Measurements from ENCODE around the gene SAFB. TPM values are rescaled to one million over a fixed set of nuclear protein-coding genes. Genes with fewer than 3 reads are reported as not detected.
A peak's percentile ranks its signal among the peaks of the same experiment; 100 is the strongest.
"Not testable (repeated sequence)": the region's sequence is repeated elsewhere in the genome, so short reads cannot be mapped to it uniquely, and the experiment has no call there.

SAFB gene
- total RNA-seq, 1 experiment from 2014 or later = 57.0 TPM

DNA sequence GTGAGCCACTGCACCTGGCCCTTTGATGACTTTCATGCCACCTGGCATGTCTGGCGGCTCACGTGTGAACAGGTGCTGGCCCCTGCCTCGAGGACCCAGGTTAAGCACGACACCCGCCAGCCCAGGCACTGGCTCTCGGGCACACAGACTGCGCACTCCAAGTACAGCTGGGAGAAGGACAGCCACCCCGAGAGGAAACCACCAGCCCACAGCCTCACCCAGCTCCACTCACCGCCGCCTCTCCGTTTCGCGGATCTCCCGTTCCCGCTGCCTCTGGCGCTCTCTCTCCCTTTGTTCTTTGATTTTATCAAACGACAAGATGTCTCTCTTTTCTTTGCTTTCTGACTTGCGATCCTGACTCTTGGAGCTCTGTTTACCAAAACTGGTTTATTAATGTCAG is 27.8 kb upstream of the SAFB start:
- no peak for DNase-seq (ENCODE audit: low read depth)

DNA sequence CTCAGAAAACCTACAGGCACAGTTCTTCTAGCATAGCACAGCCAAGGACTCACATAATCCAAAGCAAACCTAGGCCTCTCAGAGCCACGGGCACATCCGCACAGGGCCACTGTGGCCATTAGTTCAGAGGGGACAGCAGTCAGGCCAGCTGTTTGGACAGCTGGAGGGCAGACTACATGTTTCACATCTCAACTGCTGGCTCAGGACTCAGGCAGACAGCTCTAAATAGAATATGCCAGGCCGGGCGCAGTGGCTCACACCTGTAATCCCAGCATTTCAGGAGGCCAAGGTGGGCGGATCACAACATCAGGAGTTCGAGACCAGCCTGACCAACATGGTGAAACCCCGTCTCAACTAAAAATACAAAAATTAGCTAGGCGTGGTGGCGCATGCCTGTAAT is 27.1 kb upstream of the SAFB start:
- DNase-seq (ENCODE audit: low read depth) = no peak

DNA sequence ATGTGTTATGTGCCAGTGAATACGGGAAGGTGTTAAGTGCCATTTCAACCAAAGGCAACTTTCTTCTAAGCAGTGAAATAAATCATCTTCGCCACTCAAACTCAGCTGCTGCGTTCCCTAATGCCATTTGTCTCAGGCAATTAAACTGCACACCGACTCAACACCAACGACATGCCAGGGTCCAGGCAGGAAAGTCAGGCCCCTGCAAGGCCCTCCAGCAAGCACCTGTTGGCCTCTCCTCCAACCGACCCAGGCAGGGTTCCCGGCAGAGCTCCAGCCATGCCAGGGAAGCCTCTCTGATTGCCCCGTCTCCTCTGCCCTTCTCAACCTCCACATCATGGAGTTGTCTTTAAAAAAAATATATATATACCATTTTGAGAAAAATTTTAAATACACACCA is 22.1 kb upstream of the SAFB start:
- no peak for DNase-seq (ENCODE audit: low read depth)

DNA sequence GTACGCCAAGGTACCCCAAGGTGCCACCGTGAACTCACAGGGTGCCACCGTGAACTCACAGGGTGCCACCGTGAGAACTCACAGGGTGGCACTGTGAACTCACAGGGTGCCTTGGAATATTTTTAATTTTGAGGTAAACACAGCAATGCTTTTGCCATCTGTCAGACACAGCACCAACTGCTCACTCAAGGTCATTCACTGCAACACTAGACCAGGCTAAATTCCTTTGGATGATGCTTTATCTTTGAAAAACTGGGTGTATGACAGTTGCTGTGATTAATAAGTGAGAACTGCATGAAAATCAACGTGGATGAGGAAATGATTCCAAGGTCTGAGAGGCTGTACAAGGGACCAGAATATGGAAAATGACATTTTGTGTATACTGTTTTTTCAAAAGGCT is 19.3 kb upstream of the SAFB start:
- no peak for DNase-seq (ENCODE audit: low read depth)

DNA sequence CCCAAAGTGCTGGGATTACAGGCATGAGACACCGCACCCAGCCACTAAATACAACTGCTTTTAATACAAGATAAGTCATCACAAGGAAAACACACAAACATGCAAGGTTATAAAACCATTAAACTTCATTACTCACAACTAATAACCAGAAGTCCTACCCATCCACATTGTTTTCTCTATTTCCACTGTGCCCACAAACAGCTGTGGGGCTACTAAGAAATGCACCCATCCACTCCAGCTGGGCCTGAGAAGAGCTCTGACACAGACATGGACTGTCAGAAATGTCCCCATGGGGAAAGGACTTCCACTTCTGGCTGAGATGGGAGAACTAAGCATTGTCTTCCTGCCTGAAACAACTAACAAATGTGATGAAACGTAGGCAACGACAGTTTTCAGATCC is 17.5 kb upstream of the SAFB start:
- no peak for DNase-seq (ENCODE audit: low read depth)

DNA sequence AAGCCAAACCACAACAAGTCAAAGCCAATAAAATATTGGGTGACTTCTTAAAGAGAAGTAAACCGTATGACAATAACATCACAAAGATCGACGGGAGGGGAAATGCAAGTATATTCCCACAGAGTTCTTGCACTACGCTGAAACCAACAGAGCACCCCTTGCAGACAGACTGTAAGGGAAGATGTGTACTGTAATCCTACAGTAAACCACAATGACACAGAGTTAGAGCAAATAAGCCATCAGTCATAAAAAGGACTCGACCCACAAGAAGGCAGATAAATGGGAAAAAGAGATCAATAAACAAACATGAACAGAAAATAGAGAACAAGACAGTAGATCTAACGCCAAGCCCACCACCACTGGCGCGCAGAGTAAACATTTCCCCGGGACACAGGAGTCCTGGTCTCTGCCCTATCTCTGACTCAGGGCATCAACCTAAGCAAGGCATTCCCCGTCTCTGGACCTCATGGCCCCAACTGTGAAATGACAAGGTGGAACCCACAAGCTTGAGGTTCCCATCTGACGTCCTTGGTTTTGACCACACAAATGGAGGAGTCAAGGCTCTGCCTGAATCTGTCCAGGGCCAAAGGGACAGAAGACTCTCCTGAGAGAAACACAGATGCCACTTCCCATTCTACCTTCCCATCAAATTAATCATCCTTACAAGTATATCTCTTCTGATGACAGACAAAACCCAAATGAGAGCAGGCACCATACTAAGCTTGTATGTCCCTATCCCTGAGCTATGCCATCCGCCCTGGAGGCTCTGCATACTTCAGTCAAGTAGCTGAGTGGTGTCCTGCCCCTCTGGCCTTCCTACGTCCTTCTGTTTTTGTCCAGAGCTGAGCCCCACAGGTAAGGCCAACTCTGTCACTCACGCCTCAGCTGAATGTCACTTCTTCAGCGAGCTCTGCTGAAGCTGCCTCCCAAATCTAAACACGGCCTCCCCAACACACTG is 15.3 kb upstream of the SAFB start:
- DNase-seq (ENCODE audit: low read depth) = no peak

DNA sequence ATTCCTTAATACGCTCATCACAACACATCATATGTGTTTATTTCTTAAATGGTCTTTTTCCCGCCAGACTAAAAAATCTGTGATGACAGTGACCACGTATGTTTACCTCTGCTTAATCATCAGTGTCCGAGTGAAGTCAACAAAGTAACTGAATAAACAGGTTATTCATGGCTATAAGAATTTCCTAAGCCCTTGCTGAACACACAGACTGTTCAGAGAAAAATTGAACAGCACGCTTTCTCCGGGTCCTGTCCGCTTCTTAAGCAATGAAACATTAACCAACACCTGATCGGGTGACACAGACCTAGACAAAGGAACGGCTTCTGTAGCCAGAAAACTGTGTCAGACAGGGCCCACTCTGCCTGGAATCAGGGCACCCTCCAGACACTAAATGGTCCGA is 14.6 kb upstream of the SAFB start:
- DNase-seq (ENCODE audit: low read depth) = no peak

DNA sequence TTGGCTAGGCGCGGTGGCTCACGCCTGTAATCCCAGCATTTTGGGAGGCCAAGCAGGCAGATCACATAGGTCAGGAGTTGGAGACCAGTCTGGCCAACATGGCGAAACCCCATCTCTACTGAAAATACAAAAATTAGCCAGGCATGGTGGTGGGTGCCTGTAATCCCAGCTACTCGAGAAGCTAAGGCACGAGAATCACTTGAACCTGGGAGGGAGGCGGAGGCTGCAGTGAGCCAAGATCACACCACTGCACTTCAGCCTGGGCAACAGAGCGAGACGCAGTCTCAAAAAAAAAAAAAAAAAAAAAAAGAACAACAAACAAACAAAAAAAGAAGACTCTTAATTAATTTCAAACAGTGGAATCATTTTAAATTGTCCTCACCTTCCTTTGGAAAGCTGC is 14.1 kb upstream of the SAFB start:
- not testable (repeated sequence) for DNase-seq (ENCODE audit: low read depth)

DNA sequence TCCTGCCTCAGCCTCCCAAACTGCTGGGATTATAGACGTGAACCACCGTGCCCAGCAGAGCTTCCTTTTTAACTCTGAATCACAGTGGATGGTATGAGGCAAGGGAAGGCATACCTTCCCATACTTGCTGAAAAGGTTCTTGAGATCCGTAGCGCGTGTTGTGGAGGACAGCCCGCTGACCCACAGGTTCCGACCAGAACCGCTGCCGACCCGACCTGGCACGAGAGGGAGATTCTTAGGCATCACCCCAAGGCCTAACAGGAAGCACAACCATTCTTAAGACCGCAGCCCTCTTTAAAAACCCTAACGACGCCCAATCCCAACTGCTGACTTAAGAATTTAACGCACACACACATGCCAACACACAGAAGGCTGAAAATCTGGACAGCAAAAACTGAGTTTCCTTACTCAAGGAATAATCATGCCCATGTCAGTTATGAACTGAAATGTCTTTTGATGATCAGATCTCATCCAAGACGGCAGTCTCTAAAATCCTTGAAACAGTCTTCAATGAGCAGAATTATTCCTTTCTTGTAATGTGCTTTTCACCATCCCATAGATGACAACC is 12.9 kb upstream of the SAFB start:
- DNase-seq (ENCODE audit: low read depth) = no peak

DNA sequence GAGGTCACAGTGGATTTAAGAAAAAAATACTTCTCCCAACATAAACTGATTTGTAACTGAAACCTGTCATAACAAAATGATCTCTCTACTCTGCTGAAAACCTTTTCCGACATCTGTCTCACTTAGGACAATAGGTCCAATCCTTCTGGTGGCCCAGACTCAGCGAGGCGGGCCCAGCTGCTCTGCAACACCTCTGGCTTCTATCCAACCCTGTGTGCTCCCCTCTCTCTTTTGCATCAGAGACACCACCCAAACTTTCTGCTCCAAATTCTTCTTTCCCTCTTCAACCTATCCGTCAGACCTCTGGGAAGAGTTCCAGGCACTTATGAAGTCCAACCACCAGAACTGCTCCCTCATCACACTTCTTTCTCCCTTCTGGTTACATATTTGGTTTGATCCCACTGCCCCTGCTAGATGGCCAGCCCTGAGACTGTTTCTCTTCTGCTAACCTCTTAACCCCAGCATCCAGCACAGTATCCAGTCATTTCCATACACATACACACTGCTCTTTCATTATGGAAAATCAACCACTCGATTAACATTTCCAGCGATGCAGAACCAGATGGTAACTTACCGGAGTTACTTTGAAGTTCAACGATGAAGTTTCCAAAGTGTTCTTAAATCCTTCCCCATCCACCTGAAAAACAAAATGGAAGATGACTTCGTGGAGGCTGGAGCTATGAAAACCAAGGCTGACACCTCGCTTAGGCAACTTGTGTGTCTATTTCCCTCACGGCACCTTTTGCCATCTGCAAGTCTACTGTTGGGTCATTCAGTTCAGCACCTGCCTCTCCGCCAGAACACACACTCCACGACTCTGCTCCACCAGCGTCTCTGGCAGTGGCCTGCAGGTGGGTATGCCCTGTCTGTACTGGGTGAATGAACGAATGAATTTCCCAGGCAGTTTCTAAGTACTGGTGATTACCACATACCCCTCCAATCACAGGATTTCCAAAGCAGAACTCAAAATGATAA is 9.7 kb upstream of the SAFB start:
- DNase-seq (ENCODE audit: low read depth) = no peak

DNA sequence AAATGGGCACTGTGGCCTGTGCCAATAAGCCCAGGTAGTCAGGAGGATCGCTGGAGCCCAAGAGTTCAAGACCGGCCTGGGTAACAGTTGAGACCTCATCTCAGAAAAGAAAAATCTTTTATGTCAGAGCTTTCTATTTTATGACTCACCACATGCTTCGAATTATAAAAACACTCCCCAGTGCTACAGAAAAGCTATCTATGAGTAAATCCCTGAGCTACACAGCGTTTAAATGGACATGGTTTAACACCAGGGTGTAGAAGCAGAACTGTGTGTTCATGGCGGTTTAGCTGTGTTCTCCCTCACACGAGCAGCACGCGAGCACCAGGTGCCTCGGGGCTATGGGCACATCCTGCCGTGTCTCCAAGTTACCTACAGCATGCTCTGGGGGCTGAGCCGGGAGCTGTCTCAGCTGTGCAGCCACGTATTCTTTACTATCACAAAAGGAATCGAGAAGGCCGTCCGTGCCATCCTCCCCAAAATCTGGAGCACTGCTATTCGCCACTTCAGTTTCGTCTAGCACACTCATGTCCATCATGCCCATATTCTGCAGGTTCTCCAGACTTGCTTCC is 7.0 kb upstream of the SAFB start:
- no peak for DNase-seq (ENCODE audit: low read depth)

DNA sequence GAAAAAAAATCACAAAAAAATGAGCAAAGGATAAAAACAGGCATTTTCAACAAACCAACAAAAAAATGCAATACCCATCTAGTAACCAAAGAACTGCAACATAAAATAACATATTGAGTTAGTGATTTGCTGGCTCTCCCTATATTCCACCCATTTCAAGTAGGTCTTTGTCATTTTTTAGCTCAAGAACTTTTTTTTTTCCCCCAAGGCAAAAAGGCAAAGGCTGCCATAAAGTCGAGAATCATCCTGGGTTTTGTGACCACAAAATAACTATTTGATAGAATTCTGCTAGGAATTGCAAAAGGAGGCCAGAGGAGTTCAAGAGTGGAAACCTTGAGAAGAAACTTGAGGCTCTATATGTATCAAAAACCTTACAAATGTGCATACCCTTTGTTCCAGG is 5.8 kb upstream of the SAFB start:
- no peak for DNase-seq (ENCODE audit: low read depth)

DNA sequence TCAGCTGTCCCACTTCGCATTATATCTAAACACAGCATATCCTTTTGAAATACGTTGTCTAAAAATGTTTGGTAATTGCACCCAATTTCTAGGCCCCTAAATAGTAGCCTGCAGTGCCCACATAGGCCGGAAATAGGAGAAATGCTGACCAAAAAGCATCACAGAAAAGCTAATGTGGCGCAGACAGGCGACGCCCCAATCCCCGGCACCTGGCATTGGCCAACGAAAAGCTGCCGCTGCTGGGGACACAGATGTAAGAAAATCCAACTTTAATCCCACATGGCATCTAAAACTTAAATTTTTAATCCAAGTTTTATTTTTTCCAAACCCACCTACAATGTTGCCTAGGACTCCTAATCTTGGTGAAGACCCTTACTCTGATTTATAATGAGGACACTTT is 4.3 kb upstream of the SAFB start:
- DNase-seq (ENCODE audit: low read depth) = no peak

DNA sequence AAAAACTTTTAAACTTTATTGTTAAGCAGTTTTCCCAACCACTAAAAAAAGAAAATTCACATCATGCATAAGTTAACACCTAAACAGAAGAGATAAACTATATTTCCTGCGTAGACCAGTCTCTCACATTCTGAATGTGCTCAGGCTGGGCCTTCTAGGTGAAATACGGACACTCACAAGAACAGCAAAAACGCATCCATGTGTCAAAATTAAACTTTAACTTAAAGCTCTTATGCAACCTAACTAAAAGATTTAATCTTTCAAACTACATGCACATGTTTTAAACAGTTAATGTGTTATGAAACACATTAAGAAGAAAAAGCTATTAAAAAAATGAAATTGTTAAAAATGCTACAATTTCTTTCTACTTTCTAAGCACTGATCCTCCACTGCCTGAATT is 2.9 kb upstream of the SAFB start:
- DNase-seq (ENCODE audit: low read depth) = no peak

DNA sequence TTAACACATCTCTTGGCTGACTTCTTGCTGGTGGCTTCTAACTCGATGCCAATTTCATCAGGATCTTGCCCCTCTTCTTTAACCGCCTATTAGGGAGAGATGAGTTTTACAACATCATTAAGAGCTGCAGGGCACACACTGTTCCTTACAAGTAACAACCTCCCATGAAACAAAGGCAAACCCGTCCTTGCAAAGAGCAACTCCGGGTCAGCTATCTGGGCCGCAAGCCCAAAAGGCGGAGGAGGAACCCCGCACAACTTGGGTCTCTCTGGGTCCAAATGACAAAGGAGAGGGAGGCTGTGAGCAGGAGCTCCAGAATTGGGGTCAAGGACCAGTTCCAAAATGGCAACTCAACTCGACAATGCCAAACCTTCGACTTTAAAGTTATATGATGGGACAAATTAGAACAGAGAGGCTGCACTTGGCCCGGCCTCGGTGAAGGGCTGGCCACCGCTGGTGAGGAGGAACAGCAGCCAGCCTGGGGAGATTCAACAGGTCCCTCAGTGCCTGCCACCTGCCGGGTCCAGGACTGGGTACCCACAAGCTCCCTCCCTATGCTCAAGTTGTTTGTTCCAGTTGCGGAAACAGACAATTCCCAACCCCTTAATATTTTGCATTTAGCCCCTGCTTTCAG is 1.5 kb upstream of the SAFB start:
- no peak for DNase-seq (ENCODE audit: low read depth)

DNA sequence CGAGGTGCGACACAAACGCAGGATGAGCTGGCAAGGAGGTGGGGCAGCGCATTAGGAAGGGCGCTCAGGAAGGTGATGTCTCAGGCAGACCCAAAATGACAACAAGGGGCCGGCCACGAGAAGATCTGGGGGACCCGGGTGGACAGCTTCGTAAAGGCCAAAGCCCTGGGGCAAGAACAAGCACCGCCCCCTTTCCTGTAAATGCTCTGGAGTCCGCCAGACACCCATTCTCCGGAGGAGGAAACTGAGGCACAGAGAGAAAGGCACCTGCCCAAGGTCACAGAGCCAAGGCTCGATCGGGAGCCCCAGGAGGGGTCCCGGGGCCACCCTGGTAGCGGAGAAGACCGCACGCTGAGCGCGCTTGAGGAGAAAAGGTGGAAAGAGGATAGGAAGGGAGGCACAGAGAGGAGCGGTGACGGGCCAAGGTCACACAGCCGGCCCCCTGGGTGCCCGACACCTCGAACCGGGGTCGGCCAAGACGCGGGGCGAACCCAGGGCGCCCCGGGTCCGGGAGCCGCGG is 878 bp upstream of the SAFB start:
- peak; percentile 19 for DNase-seq (ENCODE audit: low read depth)

DNA sequence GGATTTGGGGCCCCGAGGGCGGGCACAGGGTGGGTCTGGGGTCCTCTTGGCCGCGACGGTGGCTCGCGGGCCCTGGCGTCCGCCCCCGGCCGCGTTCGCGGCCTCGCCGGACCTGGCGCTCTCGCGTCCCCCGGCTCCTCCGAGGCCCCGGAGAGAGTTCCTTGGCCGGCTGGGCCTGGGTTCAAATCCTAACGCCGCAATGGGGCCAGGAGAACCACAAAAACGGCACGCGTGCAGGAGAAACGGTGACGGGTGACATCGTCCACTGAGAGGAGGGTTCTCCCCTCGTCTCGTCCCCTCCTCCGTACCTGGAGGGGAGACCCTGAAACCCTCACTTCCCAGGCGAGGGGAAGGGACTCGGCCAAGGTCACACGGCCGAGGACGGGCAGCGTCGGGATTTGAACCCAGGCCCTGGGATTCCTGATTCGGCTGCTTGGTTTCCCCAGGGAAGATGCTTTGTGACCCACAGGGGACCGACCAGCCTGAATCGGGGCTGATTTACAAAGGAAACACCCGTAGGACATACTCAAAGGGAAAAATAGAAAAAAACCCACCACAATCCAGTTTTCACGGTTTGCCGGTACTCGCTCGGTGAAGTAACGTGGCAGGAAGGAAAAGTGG is 624 bp downstream of the SAFB start:
- DNase-seq (ENCODE audit: low read depth) = peak; percentile 13

DNA sequence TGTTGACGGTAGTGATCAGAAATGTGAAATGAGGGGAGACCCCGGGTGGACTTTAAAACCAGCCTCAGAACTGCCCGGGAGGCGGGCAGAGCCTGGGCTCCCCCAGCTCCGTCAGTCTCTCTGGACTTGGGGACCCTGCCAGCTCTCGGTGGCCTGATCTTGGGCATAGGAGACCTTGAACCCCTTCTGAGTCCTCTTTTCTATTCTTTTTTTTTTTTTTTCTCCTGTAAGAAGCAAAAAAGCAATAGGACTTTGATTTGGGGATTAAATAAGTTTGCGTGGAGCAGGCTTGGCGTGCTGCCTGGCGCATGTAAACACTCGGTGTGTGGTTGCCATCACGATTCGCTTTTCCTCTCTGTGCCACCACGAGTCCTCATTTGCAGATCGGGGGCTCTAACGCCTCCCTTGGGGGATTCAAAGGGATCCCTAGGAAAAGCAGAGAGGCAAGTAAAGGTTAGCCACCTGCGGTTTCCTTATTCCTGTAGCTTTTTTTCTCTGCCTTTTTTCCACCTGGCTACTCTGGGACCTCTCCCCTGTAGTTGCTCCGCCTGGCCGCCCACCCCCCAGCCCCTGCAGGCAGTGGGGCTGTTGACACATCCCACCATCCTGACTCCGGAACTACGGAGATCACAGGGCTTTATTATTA is 1.3 kb downstream of the SAFB start:
- DNase-seq (ENCODE audit: low read depth) = peak; percentile 35

DNA sequence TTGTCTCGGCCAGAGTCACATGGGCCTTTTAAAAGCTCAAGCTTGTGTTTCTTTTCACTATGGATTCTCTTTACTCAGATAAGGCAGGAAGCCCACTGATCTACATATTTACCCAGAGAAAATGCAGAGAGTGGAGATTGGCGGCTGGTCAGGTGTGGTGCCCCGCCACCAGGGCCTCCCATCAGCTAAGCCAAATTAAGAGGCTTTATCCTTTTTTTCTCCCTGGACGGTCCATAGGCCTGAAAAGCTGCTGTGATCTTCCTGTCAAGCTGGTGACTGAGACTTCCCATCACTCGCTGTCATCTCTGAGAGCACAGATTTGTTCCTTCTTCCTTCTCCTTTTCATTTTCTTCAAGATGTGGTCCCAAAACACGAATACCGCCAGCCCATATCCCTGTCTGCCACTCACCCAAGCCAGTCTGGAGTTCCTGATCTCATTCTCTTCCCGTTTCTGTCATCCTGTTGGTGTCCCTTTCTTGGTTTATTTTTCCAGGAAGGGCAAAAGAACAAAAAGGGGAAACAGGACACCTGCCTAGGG is 1.9 kb downstream of the SAFB start:
- DNase-seq (ENCODE audit: low read depth) = no peak

DNA sequence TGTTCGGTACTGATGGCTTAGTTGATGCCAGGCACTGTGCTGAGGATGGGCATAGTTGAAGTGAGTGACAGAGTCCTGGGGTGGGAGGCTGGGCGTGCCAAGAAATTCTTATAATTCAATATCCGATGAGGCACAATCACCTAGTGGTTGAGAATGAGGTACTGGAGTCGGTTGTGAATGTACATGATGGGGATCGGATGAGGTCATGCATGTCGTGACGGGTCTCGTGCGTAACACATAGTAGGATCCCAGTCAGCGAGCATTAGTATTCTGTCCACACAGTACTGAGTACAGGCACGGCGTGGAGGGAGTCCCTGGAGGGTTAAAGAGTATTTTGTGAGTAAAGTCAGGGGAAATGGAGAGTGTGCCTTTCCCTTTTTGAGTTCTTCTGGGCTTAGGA is 2.8 kb downstream of the SAFB start:
- DNase-seq (ENCODE audit: low read depth) = no peak
